ENCODE data around the gene CDH4. TPM values are rescaled to one million over a fixed set of nuclear protein-coding genes. Genes with fewer than 3 reads are reported as not detected.

CDH4 gene
- total RNA-seq, 2 experiments from 2014 or later, result not detected

DNA sequence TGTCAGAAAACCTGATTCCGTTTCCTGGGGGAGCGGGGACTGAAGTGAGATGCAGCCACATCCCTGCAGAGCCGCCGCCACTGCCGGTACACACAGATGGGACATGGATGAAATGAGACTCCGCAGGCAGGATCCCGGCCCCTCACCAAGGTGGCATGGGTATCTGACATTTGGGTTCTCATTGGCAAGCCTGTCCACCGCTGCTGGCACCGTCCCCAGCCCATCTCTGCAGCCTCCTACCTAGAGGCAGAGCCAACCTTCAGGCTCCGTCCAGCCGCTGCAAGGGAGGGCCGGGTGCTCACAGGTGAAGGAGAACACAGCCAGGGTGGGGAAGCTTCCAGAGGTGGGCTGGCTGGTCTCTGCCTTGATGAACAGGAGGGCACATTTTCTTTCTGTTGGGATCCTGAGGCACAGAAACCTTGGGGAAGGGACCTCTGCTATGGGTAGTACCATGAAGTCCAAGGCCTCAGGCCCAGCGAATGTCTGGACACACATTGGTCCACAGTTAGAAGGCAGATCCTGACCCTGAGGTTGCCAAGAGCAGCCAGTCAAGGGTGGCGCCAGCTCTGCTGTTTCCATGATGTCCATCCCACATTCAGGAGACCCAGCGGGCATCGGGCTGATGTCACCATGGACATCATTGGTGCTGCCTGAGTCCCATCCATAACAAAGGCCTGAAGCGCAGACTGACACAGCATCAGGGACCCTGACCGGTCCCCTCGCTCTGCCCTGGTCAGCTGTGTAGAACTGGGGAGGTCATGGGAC is 636.2 kb downstream of the CDH4 start:
- Histone ChIP-seq H3K27ac (ENCODE audit: low read depth, low read length, poor library complexity, severe bottlenecking) (no peak overlapping the region), H2AFZ (ENCODE audit: low read length) (no peak overlapping the region), H3K4me2 (ENCODE audit: low read length) (no peak overlapping the region), H3K79me2 (ENCODE audit: insufficient read depth, low read depth, low read length) (no peaks in the 10 kb centered on the region), H3K36me3 (ENCODE audit: insufficient read depth, low read length) (no peaks in the 10 kb centered on the region), H4K20me1 (ENCODE audit: insufficient read depth, low read length) (no peaks in the 10 kb centered on the region), H3K9me2 (ENCODE audit: insufficient read depth, low read length) (no peaks in the 10 kb centered on the region), H3K4me1 (ENCODE audit: insufficient read depth, low read length, poor library complexity, severe bottlenecking) (peaks cover 10% of the 10 kb centered on the region), H3K4me3 (ENCODE audit: low read depth, low read length, poor library complexity, severe bottlenecking) (no peak overlapping the region), H3K9me3 (ENCODE audit: low read length) (no peaks in the 10 kb centered on the region)
- ChIA-PET POLR2A (no interaction called here), CTCF (ENCODE audit: unreplicated experiment) (interaction anchor here (0.5 to 0.6 kb wide), 2 partner anchors 12 to 226 kb away, joined by 3 to 4 read pairs; no protein-coding TSS in a partner anchor)
- no peak for DNase-seq (ENCODE audit: low spot score)
- intact Hi-C loops (cut with micrococcal nuclease; ENCODE audit: unreplicated experiment), result loop anchor here (10.0 kb wide), 1 partner anchor 163 kb away; no protein-coding TSS in a partner anchor
- no peak for TF ChIP-seq EZH2phosphoT487 (IDR thresholded peaks at IDR 0.05; ENCODE audit: borderline replicate concordance, low read depth, low read length)
- TF ChIP-seq, protein P1, sequence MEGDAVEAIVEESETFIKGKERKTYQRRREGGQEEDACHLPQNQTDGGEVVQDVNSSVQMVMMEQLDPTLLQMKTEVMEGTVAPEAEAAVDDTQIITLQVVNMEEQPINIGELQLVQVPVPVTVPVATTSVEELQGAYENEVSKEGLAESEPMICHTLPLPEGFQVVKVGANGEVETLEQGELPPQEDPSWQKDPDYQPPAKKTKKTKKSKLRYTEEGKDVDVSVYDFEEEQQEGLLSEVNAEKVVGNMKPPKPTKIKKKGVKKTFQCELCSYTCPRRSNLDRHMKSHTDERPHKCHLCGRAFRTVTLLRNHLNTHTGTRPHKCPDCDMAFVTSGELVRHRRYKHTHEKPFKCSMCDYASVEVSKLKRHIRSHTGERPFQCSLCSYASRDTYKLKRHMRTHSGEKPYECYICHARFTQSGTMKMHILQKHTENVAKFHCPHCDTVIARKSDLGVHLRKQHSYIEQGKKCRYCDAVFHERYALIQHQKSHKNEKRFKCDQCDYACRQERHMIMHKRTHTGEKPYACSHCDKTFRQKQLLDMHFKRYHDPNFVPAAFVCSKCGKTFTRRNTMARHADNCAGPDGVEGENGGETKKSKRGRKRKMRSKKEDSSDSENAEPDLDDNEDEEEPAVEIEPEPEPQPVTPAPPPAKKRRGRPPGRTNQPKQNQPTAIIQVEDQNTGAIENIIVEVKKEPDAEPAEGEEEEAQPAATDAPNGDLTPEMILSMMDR (conservative IDR thresholded peaks at IDR 0.05; ENCODE audit: low read length), result no peak
- no TSS peak for BruUV-seq (replicated peaks)

GRCh38 chr20:61889659-61890058 is 637.6 kb downstream of the CDH4 start:
- Histone ChIP-seq H2AFZ (ENCODE audit: low read length) (no peak overlapping the region), H3K9me2 (ENCODE audit: insufficient read depth, low read length) (no peaks in the 10 kb centered on the region), H3K4me1 (ENCODE audit: insufficient read depth, low read length, poor library complexity, severe bottlenecking) (peaks cover 10% of the 10 kb centered on the region), H3K4me2 (ENCODE audit: low read length) (no peak overlapping the region), H3K9me3 (ENCODE audit: low read length) (no peaks in the 10 kb centered on the region), H4K20me1 (ENCODE audit: insufficient read depth, low read length) (no peaks in the 10 kb centered on the region), H3K36me3 (ENCODE audit: insufficient read depth, low read length) (no peaks in the 10 kb centered on the region), H3K27ac (ENCODE audit: low read depth, low read length, poor library complexity, severe bottlenecking) (no peak overlapping the region), H3K79me2 (ENCODE audit: insufficient read depth, low read depth, low read length) (no peaks in the 10 kb centered on the region), H3K4me3 (ENCODE audit: low read depth, low read length, poor library complexity, severe bottlenecking) (no peak overlapping the region)
- DNase-seq (ENCODE audit: low spot score), result no peak
- intact Hi-C loops (cut with micrococcal nuclease; ENCODE audit: unreplicated experiment), result loop anchor here (10.0 kb wide), 1 partner anchor 165 kb away; no protein-coding TSS in a partner anchor
- ChIA-PET POLR2A (no interaction called here), CTCF (ENCODE audit: unreplicated experiment) (no interaction called here)
- no peak for TF ChIP-seq EZH2phosphoT487 (IDR thresholded peaks at IDR 0.05; ENCODE audit: borderline replicate concordance, low read depth, low read length)
- TF ChIP-seq, protein P1 (conservative IDR thresholded peaks at IDR 0.05; ENCODE audit: low read length), result no peak
- BruUV-seq (replicated peaks), result no TSS peak

DNA sequence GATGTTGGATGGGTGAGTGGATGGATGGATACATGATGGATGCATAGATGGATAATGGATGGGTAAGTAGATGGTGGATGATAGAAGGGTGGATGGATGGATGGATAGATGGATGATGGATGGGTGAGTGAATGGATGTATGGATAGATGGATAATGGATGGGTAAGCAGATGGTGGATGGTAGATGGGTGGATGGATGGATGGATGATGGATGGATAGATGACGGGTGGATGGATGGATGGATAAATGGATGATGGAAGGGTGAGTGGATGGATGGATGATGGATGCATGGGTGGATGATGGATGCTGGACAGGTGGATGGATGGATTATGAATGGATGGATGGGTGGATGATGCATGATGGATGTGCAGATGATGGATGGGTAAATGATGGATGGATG is 638.1 kb downstream of the CDH4 start:
- CTCF ChIA-PET (ENCODE audit: unreplicated experiment), result no interaction called here
- Histone ChIP-seq H3K4me1 (ENCODE audit: insufficient read depth, low read length, poor library complexity, severe bottlenecking) (peaks cover 10% of the 10 kb centered on the region), H3K79me2 (ENCODE audit: insufficient read depth, low read depth, low read length) (no peaks in the 10 kb centered on the region), H3K9me2 (ENCODE audit: insufficient read depth, low read length) (no peaks in the 10 kb centered on the region), H3K4me3 (ENCODE audit: low read depth, low read length, poor library complexity, severe bottlenecking) (no peak overlapping the region), H3K36me3 (ENCODE audit: insufficient read depth, low read length) (no peaks in the 10 kb centered on the region), H3K9me3 (ENCODE audit: low read length) (no peaks in the 10 kb centered on the region), H3K4me2 (ENCODE audit: low read length) (no peak overlapping the region), H2AFZ (ENCODE audit: low read length) (no peak overlapping the region), H4K20me1 (ENCODE audit: insufficient read depth, low read length) (no peaks in the 10 kb centered on the region), H3K27ac (ENCODE audit: low read depth, low read length, poor library complexity, severe bottlenecking) (no peak overlapping the region)
- POLR2A ChIA-PET, result no interaction called here
- no peak for DNase-seq (ENCODE audit: low spot score)
- no TSS peak for BruUV-seq (replicated peaks)
- intact Hi-C loops (cut with micrococcal nuclease; ENCODE audit: unreplicated experiment), result no loop called here
- TF ChIP-seq, protein P1 (conservative IDR thresholded peaks at IDR 0.05; ENCODE audit: low read length), result no peak
- no peak for TF ChIP-seq EZH2phosphoT487 (IDR thresholded peaks at IDR 0.05; ENCODE audit: borderline replicate concordance, low read depth, low read length)

Measured in OCI-LY7 (cell line).